ENCODE measurements around the gene EPHB1. TPM values are rescaled to one million over a fixed set of nuclear protein-coding genes. Genes with fewer than 3 reads are reported as not detected.

The EPHB1 gene
- total RNA-seq, 2 donors from 2014 or later = 2.3 to 21.2 TPM

DNA sequence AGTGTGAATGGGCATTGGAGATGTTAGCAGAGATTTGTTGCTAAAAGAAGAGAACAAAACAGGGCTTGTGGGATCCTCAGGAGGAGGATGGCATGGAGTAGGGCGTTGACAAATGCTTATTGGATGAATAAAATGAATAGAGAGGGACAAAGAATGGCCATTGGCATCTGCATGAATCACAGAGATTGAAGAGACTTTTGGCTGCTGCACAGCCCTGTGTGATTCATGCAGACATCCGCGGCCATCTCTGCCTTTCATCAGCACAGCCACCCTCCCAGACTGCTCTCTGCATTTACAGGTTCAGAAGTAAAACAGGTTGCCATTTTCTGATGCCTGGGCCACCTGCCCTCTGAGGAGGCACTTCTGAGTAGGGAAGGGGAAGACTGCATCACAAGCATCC lies 397.9 kb downstream of the EPHB1 start:
- Histone ChIP-seq H3K4me1 (replicated peaks) (no peaks in the 10 kb centered on the region), H3K9me3 (no peaks in the 10 kb centered on the region), H3K36me3 (no peaks in the 10 kb centered on the region), H3K27me3 (replicated peaks; ENCODE audit: insufficient read depth) (no peaks in the 10 kb centered on the region), H3K27ac (no peak overlapping the region), H3K4me3 (no peak overlapping the region)
- no peak for DNase-seq (ENCODE audit: low spot score)
- intact Hi-C loops (cut with DNase I) = no loop called here
- WGBS = 82% methylated on average over 3 of the region's 3 CpGs
- no peak for TF ChIP-seq POLR2A (IDR thresholded peaks at IDR 0.05)
- TF ChIP-seq, protein P1, sequence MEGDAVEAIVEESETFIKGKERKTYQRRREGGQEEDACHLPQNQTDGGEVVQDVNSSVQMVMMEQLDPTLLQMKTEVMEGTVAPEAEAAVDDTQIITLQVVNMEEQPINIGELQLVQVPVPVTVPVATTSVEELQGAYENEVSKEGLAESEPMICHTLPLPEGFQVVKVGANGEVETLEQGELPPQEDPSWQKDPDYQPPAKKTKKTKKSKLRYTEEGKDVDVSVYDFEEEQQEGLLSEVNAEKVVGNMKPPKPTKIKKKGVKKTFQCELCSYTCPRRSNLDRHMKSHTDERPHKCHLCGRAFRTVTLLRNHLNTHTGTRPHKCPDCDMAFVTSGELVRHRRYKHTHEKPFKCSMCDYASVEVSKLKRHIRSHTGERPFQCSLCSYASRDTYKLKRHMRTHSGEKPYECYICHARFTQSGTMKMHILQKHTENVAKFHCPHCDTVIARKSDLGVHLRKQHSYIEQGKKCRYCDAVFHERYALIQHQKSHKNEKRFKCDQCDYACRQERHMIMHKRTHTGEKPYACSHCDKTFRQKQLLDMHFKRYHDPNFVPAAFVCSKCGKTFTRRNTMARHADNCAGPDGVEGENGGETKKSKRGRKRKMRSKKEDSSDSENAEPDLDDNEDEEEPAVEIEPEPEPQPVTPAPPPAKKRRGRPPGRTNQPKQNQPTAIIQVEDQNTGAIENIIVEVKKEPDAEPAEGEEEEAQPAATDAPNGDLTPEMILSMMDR (IDR thresholded peaks at IDR 0.05) = no peak
- no peak for TF ChIP-seq POLR2AphosphoS5 (IDR thresholded peaks at IDR 0.05)

DNA sequence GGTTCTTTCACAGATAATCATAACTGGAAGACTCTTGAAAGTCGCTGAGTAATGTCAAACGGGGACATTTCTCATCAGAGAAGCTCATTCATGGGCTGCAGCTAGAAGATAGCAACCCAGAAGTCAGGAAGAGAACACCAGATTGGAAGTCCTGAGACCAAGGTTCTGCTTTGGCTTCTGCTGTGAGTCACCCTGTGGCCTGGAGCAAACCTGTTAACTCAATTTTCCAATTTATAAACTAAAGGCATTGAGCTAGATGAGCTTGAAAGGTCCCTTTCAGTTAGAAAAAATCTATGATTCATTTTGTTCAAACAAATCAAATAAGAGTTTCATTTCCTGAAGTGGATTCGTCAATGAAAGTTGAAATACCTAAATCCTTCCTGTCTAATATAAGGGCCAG lies 402.2 kb downstream of the EPHB1 start:
- TF ChIP-seq POLR2AphosphoS5 (IDR thresholded peaks at IDR 0.05) = no peak
- TF ChIP-seq POLR2A (IDR thresholded peaks at IDR 0.05) = no peak
- TF ChIP-seq, protein P1 (IDR thresholded peaks at IDR 0.05) = no peak
- intact Hi-C loops (cut with DNase I) = no loop called here
- 81% methylated on average over 3 of the region's 3 CpGs for WGBS

DNA sequence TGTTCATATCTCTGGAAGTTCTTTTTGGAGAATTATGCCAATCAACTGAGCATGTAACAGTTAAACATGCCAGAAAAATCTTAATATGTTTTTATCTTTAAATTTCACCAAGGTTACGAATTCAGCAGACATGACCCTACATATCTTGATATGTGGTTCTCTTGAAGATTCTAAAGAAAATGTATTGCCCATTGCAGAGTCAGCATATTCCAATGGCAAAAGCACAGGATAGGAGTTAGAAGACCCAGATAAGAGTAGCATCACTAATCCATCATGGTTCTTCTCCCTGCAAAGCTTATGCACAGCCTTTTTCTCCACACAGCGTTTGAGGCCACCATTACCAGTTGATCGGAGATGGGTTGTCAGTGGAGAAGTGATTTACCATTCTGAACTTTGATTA lies 402.8 kb downstream of the EPHB1 start:
- intact Hi-C loops (cut with DNase I) = no loop called here

More for the DNA sequence above, 402.2 kb downstream of the EPHB1 start:
- Histone ChIP-seq H3K27me3 (replicated peaks; ENCODE audit: insufficient read depth) (no peaks in the 10 kb centered on the region), H3K36me3 (no peaks in the 10 kb centered on the region), H3K4me1 (replicated peaks) (no peaks in the 10 kb centered on the region), H3K9me3 (no peaks in the 10 kb centered on the region), H3K27ac (no peak overlapping the region), H3K4me3 (no peak overlapping the region)
- DNase-seq (ENCODE audit: low spot score) = no peak

DNA sequence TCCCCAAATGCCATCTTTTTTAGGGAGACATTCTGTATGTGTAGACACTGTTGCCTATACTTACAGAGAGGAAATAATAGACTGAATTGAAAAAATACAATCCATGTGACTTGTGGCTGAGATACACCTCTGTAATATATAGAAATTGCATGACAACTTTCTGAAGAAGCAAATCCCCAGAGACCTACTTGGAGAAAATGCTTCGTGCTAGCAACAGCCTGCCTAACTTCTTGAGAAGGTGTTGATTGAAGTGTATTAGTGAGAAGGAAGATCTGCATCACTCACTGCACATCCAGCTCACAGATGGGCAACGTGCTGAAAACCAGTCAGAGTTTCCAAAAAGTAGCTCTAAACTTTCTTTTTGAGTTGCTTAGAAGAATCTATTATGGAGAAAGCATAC lies 404.1 kb downstream of the EPHB1 start:
- WGBS = 85% methylated on average over 2 of the region's 2 CpGs

More for the DNA sequence above, 402.8 kb downstream of the EPHB1 start:
- WGBS = 92% methylated on average over 3 of the region's 3 CpGs
- no peaks in the 10 kb centered on the region for H3K27me3 ChIP-seq (replicated peaks; ENCODE audit: insufficient read depth)
- no peak overlapping the region for H3K4me3 ChIP-seq
- no peaks in the 10 kb centered on the region for H3K9me3 ChIP-seq
- no peak overlapping the region for H3K27ac ChIP-seq
- TF ChIP-seq POLR2AphosphoS5 (IDR thresholded peaks at IDR 0.05) = no peak
- TF ChIP-seq POLR2A (IDR thresholded peaks at IDR 0.05) = no peak
- TF ChIP-seq, protein P1 (IDR thresholded peaks at IDR 0.05) = no peak
- H3K36me3 ChIP-seq = no peaks in the 10 kb centered on the region
- H3K4me1 ChIP-seq (replicated peaks) = no peaks in the 10 kb centered on the region
- no peak for DNase-seq (ENCODE audit: low spot score)

DNA sequence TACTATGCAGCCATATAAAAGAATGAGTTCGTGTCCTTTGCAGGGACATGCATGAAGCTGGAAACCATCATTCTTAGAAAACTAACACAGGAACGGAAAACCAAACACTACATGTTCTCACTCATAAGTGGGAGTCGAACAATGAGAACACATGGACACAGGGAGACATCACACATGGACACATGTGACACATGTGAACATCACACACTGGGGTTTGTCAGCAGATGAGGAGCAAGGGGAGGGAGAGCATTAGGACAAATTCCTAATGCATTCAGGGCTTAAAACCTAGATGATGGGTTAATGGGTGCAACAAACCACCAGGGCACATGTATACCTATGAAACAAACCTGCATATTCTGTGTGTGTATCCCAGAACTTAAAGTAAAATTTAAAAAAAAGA lies 408.0 kb downstream of the EPHB1 start:
- 95% methylated on average over 3 of the region's 3 CpGs for WGBS
- H3K27me3 ChIP-seq (replicated peaks; ENCODE audit: insufficient read depth) = no peaks in the 10 kb centered on the region
- no peaks in the 10 kb centered on the region for H3K36me3 ChIP-seq
- intact Hi-C loops (cut with DNase I) = no loop called here
- H3K9me3 ChIP-seq = no peaks in the 10 kb centered on the region
- H3K4me1 ChIP-seq (replicated peaks) = no peaks in the 10 kb centered on the region
- no peak overlapping the region for H3K4me3 ChIP-seq
- TF ChIP-seq, protein P1 (IDR thresholded peaks at IDR 0.05) = no peak
- TF ChIP-seq POLR2A (IDR thresholded peaks at IDR 0.05) = no peak
- TF ChIP-seq POLR2AphosphoS5 (IDR thresholded peaks at IDR 0.05) = no peak
- no peak for DNase-seq (ENCODE audit: low spot score)
- no peak overlapping the region for H3K27ac ChIP-seq

More for the DNA sequence above, 404.1 kb downstream of the EPHB1 start:
- intact Hi-C loops (cut with DNase I) = no loop called here
- H3K9me3 ChIP-seq = no peaks in the 10 kb centered on the region
- no peaks in the 10 kb centered on the region for H3K4me1 ChIP-seq (replicated peaks)
- no peaks in the 10 kb centered on the region for H3K27me3 ChIP-seq (replicated peaks; ENCODE audit: insufficient read depth)
- H3K36me3 ChIP-seq = no peaks in the 10 kb centered on the region
- TF ChIP-seq POLR2AphosphoS5 (IDR thresholded peaks at IDR 0.05) (no peak), POLR2A (IDR thresholded peaks at IDR 0.05) (no peak)
- TF ChIP-seq, protein P1 (IDR thresholded peaks at IDR 0.05) = no peak
- no peak overlapping the region for H3K27ac ChIP-seq
- no peak overlapping the region for H3K4me3 ChIP-seq
- DNase-seq (ENCODE audit: low spot score) = no peak
